ENCODE measurements around the gene HSD11B1. TPM values are rescaled to one million over a fixed set of nuclear protein-coding genes. Genes with fewer than 3 reads are reported as not detected.

HSD11B1 gene
- polyA plus RNA-seq, 1 experiment: 4.7 TPM

DNA sequence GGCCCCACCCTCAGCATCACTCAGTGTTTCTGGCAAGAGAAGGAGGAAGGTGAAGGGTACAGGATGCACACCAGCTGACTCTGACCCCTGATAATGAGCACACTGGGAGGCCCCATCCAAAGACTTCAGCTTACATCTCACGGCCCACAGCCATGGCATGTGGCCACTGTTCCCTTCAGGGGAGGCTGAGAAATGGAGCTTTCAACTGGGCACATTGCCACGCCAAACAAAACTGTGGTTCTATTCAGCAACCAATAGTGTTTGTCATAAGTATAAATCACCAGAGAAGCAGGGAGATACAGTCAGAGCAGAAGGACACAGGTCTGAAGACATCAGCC is 38.5 kb downstream of the HSD11B1 start:
- DNase-seq (ENCODE audit: low read depth, low spot score): peak; percentile 54
- no peak overlapping the region for H3K4me3 ChIP-seq (ENCODE audit: low read depth, low read length)
- POLR2A ChIA-PET: interaction anchor here (0.8 to 1.0 kb wide), 2 partner anchors 23 to 38 kb away, joined by 3 read pairs; partner anchors contain the start of gene HSD11B1
- CTCF ChIA-PET: interaction anchor here (1.0 kb wide), 1 partner anchor 173 kb away, joined by 5 read pairs; no protein-coding TSS in a partner anchor
- no peaks in the 10 kb centered on the region for H3K27me3 ChIP-seq (ENCODE audit: control insufficient read depth, insufficient read depth, low read length)
- no peaks in the 10 kb centered on the region; the same call in 1 of the 2 replicates for H3K9me3 ChIP-seq (ENCODE audit: control insufficient read depth, insufficient read depth, low read length)
- H3K27ac ChIP-seq (ENCODE audit: low read depth, low read length): peak overlapping the region; percentile 49
- TF ChIP-seq, protein P1, sequence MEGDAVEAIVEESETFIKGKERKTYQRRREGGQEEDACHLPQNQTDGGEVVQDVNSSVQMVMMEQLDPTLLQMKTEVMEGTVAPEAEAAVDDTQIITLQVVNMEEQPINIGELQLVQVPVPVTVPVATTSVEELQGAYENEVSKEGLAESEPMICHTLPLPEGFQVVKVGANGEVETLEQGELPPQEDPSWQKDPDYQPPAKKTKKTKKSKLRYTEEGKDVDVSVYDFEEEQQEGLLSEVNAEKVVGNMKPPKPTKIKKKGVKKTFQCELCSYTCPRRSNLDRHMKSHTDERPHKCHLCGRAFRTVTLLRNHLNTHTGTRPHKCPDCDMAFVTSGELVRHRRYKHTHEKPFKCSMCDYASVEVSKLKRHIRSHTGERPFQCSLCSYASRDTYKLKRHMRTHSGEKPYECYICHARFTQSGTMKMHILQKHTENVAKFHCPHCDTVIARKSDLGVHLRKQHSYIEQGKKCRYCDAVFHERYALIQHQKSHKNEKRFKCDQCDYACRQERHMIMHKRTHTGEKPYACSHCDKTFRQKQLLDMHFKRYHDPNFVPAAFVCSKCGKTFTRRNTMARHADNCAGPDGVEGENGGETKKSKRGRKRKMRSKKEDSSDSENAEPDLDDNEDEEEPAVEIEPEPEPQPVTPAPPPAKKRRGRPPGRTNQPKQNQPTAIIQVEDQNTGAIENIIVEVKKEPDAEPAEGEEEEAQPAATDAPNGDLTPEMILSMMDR (IDR thresholded peaks at IDR 0.05; ENCODE audit: low read depth, low read length): no peak

DNA sequence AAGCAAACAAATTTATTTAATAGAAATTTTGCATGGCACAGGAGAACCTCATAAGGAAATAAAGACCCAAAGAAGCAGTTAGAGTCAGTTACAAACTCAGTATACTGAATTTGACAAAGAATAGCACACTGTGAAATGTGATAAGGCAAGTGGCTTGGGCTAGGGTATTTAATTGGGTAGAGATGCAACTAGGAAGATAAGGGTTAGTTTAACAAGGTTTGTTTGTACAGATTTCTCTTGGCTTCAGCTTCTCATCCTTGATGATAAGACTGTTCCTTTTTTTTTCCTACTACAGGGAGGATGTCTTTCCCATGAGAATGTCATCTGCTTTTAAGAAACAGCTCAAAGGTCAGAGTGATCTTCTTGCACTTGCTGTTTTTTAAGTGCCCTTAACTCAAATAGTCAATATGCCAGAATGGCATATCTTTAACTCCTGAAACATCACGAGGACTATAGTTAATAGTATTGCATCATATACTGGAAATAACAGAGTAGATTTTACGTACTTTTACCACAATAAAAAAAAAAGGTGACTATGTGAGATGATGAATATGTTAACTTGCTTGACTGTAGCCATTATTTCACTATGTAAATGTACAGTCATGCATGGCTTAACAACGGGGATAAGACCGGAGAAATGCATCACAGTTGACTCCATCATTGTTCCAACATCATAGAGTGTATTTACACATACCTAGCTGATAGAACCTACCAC is 42.0 kb downstream of the HSD11B1 start:
- no peaks in the 10 kb centered on the region for H3K27me3 ChIP-seq (ENCODE audit: control insufficient read depth, insufficient read depth, low read length)
- H3K27ac ChIP-seq (ENCODE audit: low read depth, low read length): no peak overlapping the region
- DNase-seq (ENCODE audit: low read depth, low spot score): no peak
- no peaks in the 10 kb centered on the region; the same call in 1 of the 2 replicates for H3K9me3 ChIP-seq (ENCODE audit: control insufficient read depth, insufficient read depth, low read length)
- ChIA-PET CTCF (interaction anchor here (0.7 to 3.3 kb wide), 14 partner anchors 9 to 1499 kb away, joined by 3 to 24 read pairs (median 5); partner anchors contain the start of genes CAMK1G and IRF6), POLR2A (interaction anchor here (0.6 kb wide), 1 partner anchor 103 kb away, joined by 3 read pairs; no protein-coding TSS in a partner anchor)
- H3K4me3 ChIP-seq (ENCODE audit: low read depth, low read length): no peak overlapping the region
- TF ChIP-seq, protein P1 (IDR thresholded peaks at IDR 0.05; ENCODE audit: low read depth, low read length): no peak

DNA sequence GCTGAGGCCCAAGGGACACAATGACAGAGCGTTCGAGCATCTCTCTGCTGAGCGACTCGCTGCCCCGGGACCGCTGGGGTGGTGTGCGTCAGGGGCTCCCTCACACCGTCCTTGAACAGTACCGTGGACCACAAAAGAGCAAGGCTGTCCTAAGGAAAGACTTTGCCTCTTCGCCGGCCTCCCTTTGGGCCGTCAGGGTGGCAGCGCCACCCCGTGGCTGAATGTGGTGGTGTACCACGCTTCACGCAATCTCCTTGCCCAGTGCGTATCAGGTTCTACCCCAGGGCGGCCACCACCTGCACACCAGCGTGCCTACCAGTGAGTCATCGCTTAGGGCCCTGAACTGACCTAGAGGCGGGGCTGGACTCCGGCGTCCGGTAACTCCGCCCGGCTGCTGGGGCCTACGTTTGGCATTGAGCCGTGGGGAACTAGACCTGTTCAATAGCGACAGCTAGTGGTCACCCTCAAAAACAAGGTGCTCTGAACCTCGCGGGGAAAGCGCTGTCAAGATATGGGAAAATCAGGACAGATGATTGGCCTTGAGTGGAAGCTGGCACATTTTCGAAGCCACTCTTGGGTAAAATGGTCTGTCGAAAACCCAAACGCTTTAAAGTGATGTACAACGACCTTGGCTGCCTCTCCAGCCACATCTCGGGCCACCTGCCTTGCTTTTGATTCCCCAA is 43.1 kb downstream of the HSD11B1 start:
- ChIA-PET POLR2A (no interaction called here), CTCF (interaction anchor here (0.6 to 3.7 kb wide), 41 partner anchors 9 to 195 kb away, joined by 3 to 34 read pairs (median 5); partner anchors contain the start of genes CAMK1G, HSD11B1 and UTP25)
- DNase-seq (ENCODE audit: low read depth, low spot score): peak; percentile 76
- no peaks in the 10 kb centered on the region for H3K27me3 ChIP-seq (ENCODE audit: control insufficient read depth, insufficient read depth, low read length)
- H3K4me3 ChIP-seq (ENCODE audit: low read depth, low read length): peak overlapping the region; percentile 39
- TF ChIP-seq, protein P1 (IDR thresholded peaks at IDR 0.05; ENCODE audit: low read depth, low read length): peak; percentile 79
- H3K9me3 ChIP-seq (ENCODE audit: control insufficient read depth, insufficient read depth, low read length): no peaks in the 10 kb centered on the region; the same call in 1 of the 2 replicates
- no peak overlapping the region for H3K27ac ChIP-seq (ENCODE audit: low read depth, low read length)

DNA sequence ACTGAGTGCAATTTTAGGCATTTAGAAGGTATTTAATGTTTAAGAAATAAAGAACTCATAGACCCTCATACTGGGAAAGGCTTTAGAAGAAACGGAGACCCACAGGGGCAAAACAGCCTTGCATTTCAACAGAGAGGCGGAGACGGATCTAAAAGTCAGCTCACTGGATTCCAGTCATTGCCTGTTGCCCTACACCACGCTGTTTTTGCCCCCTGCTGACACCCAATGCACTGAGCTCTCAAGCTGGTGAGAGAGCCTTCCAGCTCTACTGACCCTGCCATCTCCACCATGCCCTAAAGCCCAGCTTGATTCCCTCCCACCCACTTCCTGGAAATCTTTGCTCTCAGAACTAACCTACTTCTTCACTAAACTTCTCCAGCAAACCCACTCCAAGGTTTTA is 44.0 kb downstream of the HSD11B1 start:
- H3K4me3 ChIP-seq (ENCODE audit: low read depth, low read length): no peak overlapping the region
- H3K27ac ChIP-seq (ENCODE audit: low read depth, low read length): no peak overlapping the region
- no peak for DNase-seq (ENCODE audit: low read depth, low spot score)
- TF ChIP-seq, protein P1 (IDR thresholded peaks at IDR 0.05; ENCODE audit: low read depth, low read length): no peak
- H3K9me3 ChIP-seq (ENCODE audit: control insufficient read depth, insufficient read depth, low read length): no peaks in the 10 kb centered on the region; the same call in 1 of the 2 replicates
- H3K27me3 ChIP-seq (ENCODE audit: control insufficient read depth, insufficient read depth, low read length): no peaks in the 10 kb centered on the region
- CTCF ChIA-PET: interaction anchor here (0.6 to 3.7 kb wide), 43 partner anchors 10 to 247 kb away, joined by 3 to 34 read pairs (median 5); partner anchors contain the start of genes CAMK1G, HSD11B1 and UTP25
- POLR2A ChIA-PET: no interaction called here

Measured in AG04450 (cell line).